Measurements from ENCODE around the gene JUN.
A peak's percentile ranks its signal among the peaks of the same experiment; 100 is the strongest.

Gene JUN

GRCh38 chr1:58783993-58784757 lies at the start of gene JUN:
Gene JUN, minus strand, starts transcription at chr1:58784047. Its CDS starts 977 bp downstream, at chr1:58783070.
- DNase-seq, result peak; percentile 100

GRCh38 chr1:58833166-58833565 lies 49.3 kb upstream of the JUN start:
- DNase-seq, result peak; percentile 64 to 79

- no peak for DNase-seq
These were observed 46.4 kb upstream of the JUN start for GRCh38 chr1:58830291-58830690.

GRCh38 chr1:58829866-58830265 lies 46.0 kb upstream of the JUN start:
- DNase-seq, result no peak

GRCh38 chr1:58827298-58827697 lies 43.5 kb upstream of the JUN start:
- no peak for DNase-seq

- no peak for DNase-seq
These were observed 41.0 kb upstream of the JUN start for GRCh38 chr1:58824753-58825389.

- peak; percentile 41 to 60 for DNase-seq
These were observed 39.7 kb upstream of the JUN start for GRCh38 chr1:58823481-58824010.

- no peak for DNase-seq
These were observed 37.5 kb upstream of the JUN start for GRCh38 chr1:58821309-58821708.

- no peak for DNase-seq
These were observed 35.1 kb upstream of the JUN start for GRCh38 chr1:58818976-58819375.

- DNase-seq, result no peak
These were observed 34.2 kb upstream of the JUN start for GRCh38 chr1:58818075-58818474.

GRCh38 chr1:58816747-58817221 lies 32.9 kb upstream of the JUN start:
- no peak for DNase-seq

GRCh38 chr1:58816072-58816746 lies 32.4 kb upstream of the JUN start:
- peak; percentile 93 for DNase-seq

GRCh38 chr1:58815686-58816071 lies 31.8 kb upstream of the JUN start:
- peak; percentile 35 to 62 for DNase-seq

GRCh38 chr1:58815069-58815685 lies 31.3 kb upstream of the JUN start:
- DNase-seq, result peak; percentile 80 to 88

GRCh38 chr1:58814251-58815068 lies 30.6 kb upstream of the JUN start:
- peak in 1 of 2 donors; percentile 55 for DNase-seq

- no peak for DNase-seq
These were observed 30.0 kb upstream of the JUN start for GRCh38 chr1:58813801-58814200.

GRCh38 chr1:58813361-58813760 lies 29.5 kb upstream of the JUN start:
- no peak for DNase-seq

- DNase-seq, result peak; percentile 49 to 58
These were observed 29.1 kb upstream of the JUN start for GRCh38 chr1:58812926-58813325.

- no peak for DNase-seq
These were observed 28.6 kb upstream of the JUN start for GRCh38 chr1:58812468-58812867.

GRCh38 chr1:58811303-58811702 lies 27.5 kb upstream of the JUN start:
- DNase-seq, result no peak

GRCh38 chr1:58809325-58810010 lies 25.6 kb upstream of the JUN start:
- DNase-seq, result peak; percentile 79 to 93

GRCh38 chr1:58808077-58808476 lies 24.2 kb upstream of the JUN start:
- no peak for DNase-seq
